GM18870 (cell line): ENCODE measurements around the gene TRIM33.
"Not testable (repeated sequence)": the region's sequence is repeated elsewhere in the genome, so short reads cannot be mapped to it uniquely, and the experiment has no call there.

ENCODE experiments used
- ATAC-seq: cut with Tn5 transposase; IDR thresholded peaks from one replicate; pipeline ENCODE4 v1.9.1; 2021; ENCODE audit warnings: moderate library complexity; ENCODE audit not compliant: unreplicated experiment

TRIM33 gene

GRCh38 chr1:114428083-114428754 is 82.8 kb downstream of the TRIM33 start:
- no peak for ATAC-seq

GRCh38 chr1:114427612-114428011 is 83.4 kb downstream of the TRIM33 start:
- no peak for ATAC-seq

GRCh38 chr1:114423455-114423854 is 87.5 kb downstream of the TRIM33 start:
- no peak for ATAC-seq

- not testable (repeated sequence) for ATAC-seq
These were observed 92.1 kb downstream of the TRIM33 start for GRCh38 chr1:114418948-114419347.

- no peak for ATAC-seq
These were observed 113.4 kb downstream of the TRIM33 start for GRCh38 chr1:114397601-114398000.

- no peak for ATAC-seq
These were observed 115.1 kb downstream of the TRIM33 start for GRCh38 chr1:114395863-114396262.

GRCh38 chr1:114390960-114391359 is 120.0 kb downstream of the TRIM33 start:
- no peak for ATAC-seq

GRCh38 chr1:114390361-114390760 is 120.6 kb downstream of the TRIM33 start:
- ATAC-seq: no peak

GRCh38 chr1:114388432-114389003 is 122.5 kb downstream of the TRIM33 start:
- ATAC-seq: no peak

- ATAC-seq: not testable (repeated sequence)
These were observed 123.4 kb downstream of the TRIM33 start for GRCh38 chr1:114387585-114387984.

GRCh38 chr1:114387010-114387360 is 124.0 kb downstream of the TRIM33 start:
- no peak for ATAC-seq

GRCh38 chr1:114386129-114387009 is 124.6 kb downstream of the TRIM33 start:
- ATAC-seq: no peak

- ATAC-seq: no peak
These were observed 126.1 kb downstream of the TRIM33 start for GRCh38 chr1:114384922-114385321.

GRCh38 chr1:114379987-114380386 is 131.0 kb downstream of the TRIM33 start:
- no peak for ATAC-seq

- no peak for ATAC-seq
These were observed 131.6 kb downstream of the TRIM33 start for GRCh38 chr1:114379358-114379757.

- no peak for ATAC-seq
These were observed 133.6 kb downstream of the TRIM33 start for GRCh38 chr1:114377356-114377755.

GRCh38 chr1:114369930-114370329 is 141.1 kb downstream of the TRIM33 start:
- no peak for ATAC-seq

GRCh38 chr1:114369266-114369919 is 141.6 kb downstream of the TRIM33 start:
- ATAC-seq: not testable (repeated sequence)

GRCh38 chr1:114368560-114369255 is 142.3 kb downstream of the TRIM33 start:
- no peak for ATAC-seq

- ATAC-seq: no peak
These were observed 143.2 kb downstream of the TRIM33 start for GRCh38 chr1:114367810-114368209.

- ATAC-seq: not testable (repeated sequence)
These were observed 147.8 kb downstream of the TRIM33 start for GRCh38 chr1:114363230-114363629.
